Neural progenitor cell (in vitro differentiated cells): ENCODE measurements around the gene PPP2R2D. TPM values are rescaled to one million over a fixed set of nuclear protein-coding genes. Genes with fewer than 3 reads are reported as not detected.

ENCODE experiments used
- DNase-seq: peaks from one replicate; pipeline ENCODE4 v3.0.0-alpha.2; 2016; ENCODE audit warnings: low spot score
- H2AFZ ChIP-seq: fragments of 200-600 bp; sonication (generic); replicated peaks from 2 replicates; pipeline ENCODE4 v1.6.1; 2016; ENCODE audit warnings: antibody characterized with exemption
- H3F3A ChIP-seq: fragments of 200-600 bp; sonication (generic); 2 replicates; pipeline ENCODE4 v1.6.1; 2016; ENCODE audit warnings: antibody characterized with exemption, low read depth
- H3K27ac ChIP-seq: fragments of 200-600 bp; sonication (generic); 2 replicates; pipeline ENCODE4 v1.5.1; 2016; ENCODE audit warnings: mild to moderate bottlenecking
- H3K27me3 ChIP-seq: fragments of 200-600 bp; sonication (generic); 2 replicates; pipeline ENCODE4 v1.6.1; 2016; ENCODE audit warnings: mild to moderate bottlenecking, moderate library complexity
- H3K36me3 ChIP-seq: fragments of 200-600 bp; sonication (generic); 2 replicates; pipeline ENCODE4 v1.5.1; 2016
- H3K4me1 ChIP-seq: fragments of 200-600 bp; sonication (generic); 2 replicates; pipeline ENCODE4 v1.6.1; 2016; ENCODE audit warnings: mixed run types
- H3K4me2 ChIP-seq: fragments of 200-600 bp; sonication (generic); 2 replicates; pipeline ENCODE4 v1.6.1; 2016
- H3K4me3 ChIP-seq: fragments of 200-600 bp; sonication (generic); 2 replicates; pipeline ENCODE4 v1.5.1; 2016
- H3K79me2 ChIP-seq: fragments of 200-600 bp; sonication (generic); 2 replicates; pipeline ENCODE4 v1.6.1; 2016; ENCODE audit warnings: low read depth
- H3K9ac ChIP-seq: fragments of 200-600 bp; sonication (generic); 2 replicates; pipeline ENCODE4 v1.6.1; 2016
- H3K9me3 ChIP-seq: fragments of 200-600 bp; sonication (generic); 2 replicates; pipeline ENCODE4 v1.5.1; 2016; ENCODE audit warnings: low read depth
- H4K20me1 ChIP-seq: fragments of 200-600 bp; sonication (generic); 2 replicates; pipeline ENCODE4 v1.6.1; 2016; ENCODE audit warnings: low read depth
- H3K27ac Mint-ChIP-seq: 3 replicates; pipeline ENCODE4 v1.8.0; 2021; ENCODE audit warnings: mixed read lengths
- H3K27me3 Mint-ChIP-seq: 2 replicates; pipeline ENCODE4 v1.8.0; 2022; ENCODE audit warnings: low read depth, mild to moderate bottlenecking, inconsistent platforms, moderate library complexity, mixed read lengths; ENCODE audit not compliant: insufficient read depth
- H3K36me3 Mint-ChIP-seq: 3 replicates; pipeline ENCODE4 v1.8.0; 2021; ENCODE audit warnings: mixed read lengths
- H3K4me1 Mint-ChIP-seq: 3 replicates; pipeline ENCODE4 v1.8.0; 2021; ENCODE audit warnings: mixed read lengths
- H3K4me3 Mint-ChIP-seq: 3 replicates; pipeline ENCODE4 v1.8.0; 2021; ENCODE audit warnings: mild to moderate bottlenecking, moderate library complexity, mixed read lengths
- H3K9me3 Mint-ChIP-seq: 3 replicates; pipeline ENCODE4 v1.8.0; 2020; ENCODE audit warnings: mixed read lengths
- EZH2 ChIP-seq: fragments of 200-600 bp; sonication (generic); IDR thresholded peaks from 2 replicates; pipeline ENCODE4 v1.6.1; 2017; ENCODE audit warnings: antibody characterized with exemption, mild to moderate bottlenecking, moderate library complexity
- EZH2phosphoT487 ChIP-seq: fragments of 200-600 bp; sonication (generic); IDR thresholded peaks from 2 replicates; pipeline ENCODE4 v1.6.1; 2017; ENCODE audit warnings: antibody characterized with exemption
- total RNA-seq: library from RNA; depleted of rRNA; stranded (reverse); fragments of >200 nt; gene quantifications from 2 replicates; pipeline ENCODE4 v1.2.3, GENCODE V29; 2015; ENCODE audit warnings: low replicate concordance
- TF ChIP-seq, protein P1 (sequence below): fragments of 200-600 bp; sonication (generic); IDR thresholded peaks from 2 replicates; pipeline ENCODE4 v1.5.1; 2017; ENCODE audit warnings: antibody characterized with exemption, mild to moderate bottlenecking

PPP2R2D gene
- total RNA-seq, 1 donor from 2014 or later = 28.1 TPM

DNA sequence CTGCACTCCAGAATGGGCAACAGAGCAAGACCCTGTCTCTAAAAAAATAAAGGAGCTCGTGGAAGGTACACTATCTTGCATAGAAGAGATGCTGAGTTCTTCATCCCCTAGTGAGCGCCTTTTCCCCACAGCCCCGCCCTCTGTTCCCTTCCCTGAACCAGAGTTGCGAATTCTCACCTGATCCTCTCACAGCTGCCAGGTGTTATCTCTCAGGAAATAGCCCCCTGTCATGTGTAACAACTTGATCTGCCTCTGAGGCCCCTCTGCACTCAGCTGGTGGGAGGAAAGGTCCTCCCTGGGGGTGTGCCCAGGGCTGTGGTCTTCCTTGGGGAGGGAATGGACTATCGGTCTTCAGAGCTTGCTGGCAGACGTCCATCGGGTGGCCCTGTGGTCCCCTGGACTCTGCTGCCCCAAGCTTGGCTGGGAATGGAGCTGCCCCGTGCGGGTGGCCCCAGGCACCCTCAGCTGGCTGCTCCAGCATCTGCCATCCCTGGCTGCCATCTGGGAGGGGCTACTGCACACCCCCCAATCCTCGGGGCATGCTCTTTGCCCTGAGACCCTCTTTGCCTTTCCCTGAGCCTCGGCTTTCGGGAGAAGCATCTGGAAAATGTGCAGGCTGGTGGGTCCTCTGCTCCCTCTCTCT is 102.6 kb downstream of the PPP2R2D start:
- Histone ChIP-seq H4K20me1 (no peaks in the 10 kb centered on the region), H3K36me3 (no peaks in the 10 kb centered on the region), H3K9ac (no peak overlapping the region), H3K9me3 (no peaks in the 10 kb centered on the region), H3K27ac (no peak overlapping the region), H3K27me3 (peaks cover 17% of the 10 kb centered on the region), H3F3A (peaks cover 1% of the 10 kb centered on the region), H3K4me3 (no peak overlapping the region), H3K4me2 (no peak overlapping the region), H2AFZ (no peak overlapping the region), H3K4me1 (peaks cover 1% of the 10 kb centered on the region), H3K79me2 (no peaks in the 10 kb centered on the region)
- DNase-seq = no peak
- no peak for TF ChIP-seq EZH2
- H3K4me1 Mint-ChIP-seq = peaks cover 15% of the 10 kb centered on the region
- no peaks in the 10 kb centered on the region for H3K36me3 Mint-ChIP-seq
- peaks cover 8% of the 10 kb centered on the region for H3K27me3 Mint-ChIP-seq
- H3K9me3 Mint-ChIP-seq = no peaks in the 10 kb centered on the region
- H3K27ac Mint-ChIP-seq = no peak overlapping the region
- H3K4me3 Mint-ChIP-seq = no peak overlapping the region

DNA sequence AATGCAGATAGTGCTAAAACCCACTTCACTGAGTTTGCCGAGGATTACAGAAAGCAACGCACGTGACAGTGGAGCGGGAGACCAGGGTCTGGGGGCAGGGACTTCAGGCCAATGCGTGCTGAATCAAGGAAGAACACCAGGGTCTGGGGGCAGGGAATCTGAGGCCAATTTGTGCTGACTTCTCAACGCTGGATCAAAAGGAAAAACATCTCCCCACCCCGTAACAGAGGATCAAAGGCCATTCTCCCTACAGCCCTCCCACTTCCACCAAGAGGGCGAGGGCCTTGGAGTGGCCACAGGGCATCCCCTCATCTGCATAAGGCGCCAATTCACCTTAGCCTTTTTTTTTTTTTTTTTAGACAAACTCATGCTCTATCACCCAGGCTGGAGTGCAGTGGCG is 103.2 kb downstream of the PPP2R2D start:
- Histone ChIP-seq H4K20me1 (no peaks in the 10 kb centered on the region), H3K36me3 (no peaks in the 10 kb centered on the region), H3K4me1 (no peaks in the 10 kb centered on the region), H3K27ac (no peak overlapping the region), H3K9me3 (no peaks in the 10 kb centered on the region), H2AFZ (no peak overlapping the region), H3F3A (no peaks in the 10 kb centered on the region), H3K79me2 (no peaks in the 10 kb centered on the region), H3K27me3 (peaks cover 11% of the 10 kb centered on the region), H3K4me3 (no peak overlapping the region), H3K4me2 (no peak overlapping the region), H3K9ac (no peak overlapping the region)
- Mint-ChIP-seq H3K27ac (peak overlapping the region; percentile 63), H3K36me3 (no peaks in the 10 kb centered on the region), H3K27me3 (peaks cover 8% of the 10 kb centered on the region), H3K4me1 (peaks cover 12% of the 10 kb centered on the region), H3K9me3 (no peaks in the 10 kb centered on the region), H3K4me3 (no peak overlapping the region)
- no peak for TF ChIP-seq EZH2
- TF ChIP-seq, protein P1, sequence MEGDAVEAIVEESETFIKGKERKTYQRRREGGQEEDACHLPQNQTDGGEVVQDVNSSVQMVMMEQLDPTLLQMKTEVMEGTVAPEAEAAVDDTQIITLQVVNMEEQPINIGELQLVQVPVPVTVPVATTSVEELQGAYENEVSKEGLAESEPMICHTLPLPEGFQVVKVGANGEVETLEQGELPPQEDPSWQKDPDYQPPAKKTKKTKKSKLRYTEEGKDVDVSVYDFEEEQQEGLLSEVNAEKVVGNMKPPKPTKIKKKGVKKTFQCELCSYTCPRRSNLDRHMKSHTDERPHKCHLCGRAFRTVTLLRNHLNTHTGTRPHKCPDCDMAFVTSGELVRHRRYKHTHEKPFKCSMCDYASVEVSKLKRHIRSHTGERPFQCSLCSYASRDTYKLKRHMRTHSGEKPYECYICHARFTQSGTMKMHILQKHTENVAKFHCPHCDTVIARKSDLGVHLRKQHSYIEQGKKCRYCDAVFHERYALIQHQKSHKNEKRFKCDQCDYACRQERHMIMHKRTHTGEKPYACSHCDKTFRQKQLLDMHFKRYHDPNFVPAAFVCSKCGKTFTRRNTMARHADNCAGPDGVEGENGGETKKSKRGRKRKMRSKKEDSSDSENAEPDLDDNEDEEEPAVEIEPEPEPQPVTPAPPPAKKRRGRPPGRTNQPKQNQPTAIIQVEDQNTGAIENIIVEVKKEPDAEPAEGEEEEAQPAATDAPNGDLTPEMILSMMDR = no peak
- no peak for TF ChIP-seq EZH2phosphoT487
- no peak for DNase-seq

DNA sequence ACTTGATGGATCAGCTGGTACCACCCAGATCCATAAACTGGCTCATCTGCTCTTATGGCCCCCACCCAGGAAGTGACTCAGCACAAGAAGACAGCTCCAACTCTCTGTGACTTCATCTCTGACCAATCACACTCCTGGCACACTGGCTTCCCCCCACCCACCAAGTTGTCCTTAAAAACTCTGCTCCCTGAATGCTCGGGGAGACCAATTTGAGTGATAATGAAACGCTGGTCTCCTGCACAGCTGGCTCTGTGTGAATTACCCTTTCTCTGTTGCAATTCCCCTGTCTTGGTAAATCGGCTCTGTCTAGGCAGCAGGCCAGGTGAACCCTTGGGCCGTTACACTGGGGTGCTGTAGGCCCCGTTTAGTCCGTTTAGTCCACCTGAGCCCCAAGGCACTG is 104.3 kb downstream of the PPP2R2D start:
- H4K20me1 ChIP-seq = no peaks in the 10 kb centered on the region
- no peak overlapping the region for H3K27ac Mint-ChIP-seq
- no peak overlapping the region for H3K9ac ChIP-seq
- no peak overlapping the region for H3K4me3 Mint-ChIP-seq
- no peaks in the 10 kb centered on the region for H3K4me1 ChIP-seq
- no peaks in the 10 kb centered on the region for H3K9me3 ChIP-seq
- no peaks in the 10 kb centered on the region for H3K9me3 Mint-ChIP-seq
- no peak overlapping the region for H2AFZ ChIP-seq
- no peaks in the 10 kb centered on the region for H3K36me3 ChIP-seq
- no peak overlapping the region for H3K27ac ChIP-seq
- H3F3A ChIP-seq = no peaks in the 10 kb centered on the region
- no peak overlapping the region for H3K4me2 ChIP-seq
- no peaks in the 10 kb centered on the region for H3K36me3 Mint-ChIP-seq
- no peak for DNase-seq
- H3K4me1 Mint-ChIP-seq = peaks cover 12% of the 10 kb centered on the region
- no peak overlapping the region for H3K4me3 ChIP-seq
- H3K27me3 ChIP-seq = peaks cover 2% of the 10 kb centered on the region
- peaks cover 8% of the 10 kb centered on the region for H3K27me3 Mint-ChIP-seq
- no peaks in the 10 kb centered on the region for H3K79me2 ChIP-seq
- TF ChIP-seq, protein P1 = no peak
- TF ChIP-seq EZH2 (no peak), EZH2phosphoT487 (no peak)

DNA sequence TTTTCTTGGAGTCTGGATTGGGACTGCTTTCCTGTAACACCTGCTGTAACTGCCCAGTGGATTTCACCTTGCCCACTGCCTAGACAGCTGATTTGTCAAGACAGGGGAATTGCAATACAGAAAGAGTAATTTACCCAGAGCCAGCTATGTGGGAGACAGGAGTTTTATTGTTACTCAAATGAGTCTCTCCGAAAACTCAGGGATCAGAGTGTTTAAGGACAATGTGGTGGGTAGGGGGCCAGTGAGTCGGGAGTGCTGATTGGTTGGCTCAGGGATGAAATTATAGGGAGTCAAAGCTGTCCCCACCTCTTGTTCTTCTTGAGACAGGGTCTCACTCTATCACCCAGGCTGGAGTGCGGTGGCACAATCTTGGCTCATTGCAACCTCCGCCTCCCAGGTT is 106.2 kb downstream of the PPP2R2D start:
- TF ChIP-seq EZH2phosphoT487 (no peak), EZH2 (no peak)
- TF ChIP-seq, protein P1 = no peak
- Histone ChIP-seq H3K4me1 (no peaks in the 10 kb centered on the region), H3F3A (no peaks in the 10 kb centered on the region), H3K9ac (no peak overlapping the region), H2AFZ (no peak overlapping the region), H3K36me3 (no peaks in the 10 kb centered on the region), H4K20me1 (no peaks in the 10 kb centered on the region), H3K4me3 (no peak overlapping the region), H3K79me2 (no peaks in the 10 kb centered on the region), H3K9me3 (no peaks in the 10 kb centered on the region), H3K4me2 (no peak overlapping the region), H3K27ac (no peak overlapping the region), H3K27me3 (no peaks in the 10 kb centered on the region)
- DNase-seq = peak; percentile 41
- Mint-ChIP-seq H3K4me1 (peaks cover 6% of the 10 kb centered on the region), H3K4me3 (no peak overlapping the region), H3K27ac (no peak overlapping the region), H3K36me3 (no peaks in the 10 kb centered on the region), H3K27me3 (peaks cover 6% of the 10 kb centered on the region), H3K9me3 (no peaks in the 10 kb centered on the region)
